ENCODE results near the gene HOXA3.

DNA sequence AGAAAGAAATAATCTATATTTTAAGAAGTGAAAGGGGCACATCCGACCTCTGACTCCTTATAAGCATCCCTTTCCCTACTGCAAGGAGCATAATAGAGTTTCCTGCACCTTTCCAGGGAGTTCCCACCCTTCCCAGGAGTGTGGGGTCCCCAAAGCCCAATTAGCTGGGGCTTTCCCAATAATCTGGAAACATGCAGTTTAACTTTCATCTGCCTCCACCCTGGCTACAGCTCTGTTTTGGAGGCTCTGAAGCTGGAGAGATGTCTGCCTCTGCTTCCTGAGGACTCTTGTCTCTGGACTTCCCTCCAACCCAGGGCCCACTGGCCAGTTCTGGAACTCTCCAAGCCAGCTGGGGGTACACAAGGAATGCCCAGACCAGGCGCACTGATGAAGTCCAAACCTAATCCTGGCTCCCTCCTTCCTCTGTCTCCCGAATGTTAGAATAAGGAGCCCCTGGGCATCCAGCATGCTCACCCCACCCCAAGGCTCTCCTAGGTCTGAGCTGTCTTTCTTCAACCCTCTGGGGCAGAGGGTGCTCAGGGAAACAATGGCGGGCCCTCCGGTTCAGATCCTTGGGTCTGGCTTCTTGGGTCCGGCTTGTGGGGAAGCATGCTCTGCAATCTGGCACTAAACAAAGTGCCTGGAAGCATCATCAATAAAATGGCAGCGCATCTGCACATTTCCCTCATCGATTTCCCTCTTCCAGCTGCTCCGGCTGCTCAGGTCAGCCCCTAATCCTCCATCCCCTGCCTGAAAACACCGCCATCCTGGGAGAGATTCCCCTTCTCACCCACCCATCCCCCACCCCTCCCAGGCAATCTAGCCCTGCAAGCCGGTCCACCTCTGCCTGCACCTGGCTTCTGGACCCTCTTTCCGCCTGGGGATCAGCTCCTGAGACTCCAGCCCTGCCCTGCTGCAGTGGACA, 35.2 kb downstream of the HOXA3 start:
- no peak for TF ChIP-seq IKZF2 (IDR thresholded peaks at IDR 0.05)
- TF ChIP-seq, protein P1, sequence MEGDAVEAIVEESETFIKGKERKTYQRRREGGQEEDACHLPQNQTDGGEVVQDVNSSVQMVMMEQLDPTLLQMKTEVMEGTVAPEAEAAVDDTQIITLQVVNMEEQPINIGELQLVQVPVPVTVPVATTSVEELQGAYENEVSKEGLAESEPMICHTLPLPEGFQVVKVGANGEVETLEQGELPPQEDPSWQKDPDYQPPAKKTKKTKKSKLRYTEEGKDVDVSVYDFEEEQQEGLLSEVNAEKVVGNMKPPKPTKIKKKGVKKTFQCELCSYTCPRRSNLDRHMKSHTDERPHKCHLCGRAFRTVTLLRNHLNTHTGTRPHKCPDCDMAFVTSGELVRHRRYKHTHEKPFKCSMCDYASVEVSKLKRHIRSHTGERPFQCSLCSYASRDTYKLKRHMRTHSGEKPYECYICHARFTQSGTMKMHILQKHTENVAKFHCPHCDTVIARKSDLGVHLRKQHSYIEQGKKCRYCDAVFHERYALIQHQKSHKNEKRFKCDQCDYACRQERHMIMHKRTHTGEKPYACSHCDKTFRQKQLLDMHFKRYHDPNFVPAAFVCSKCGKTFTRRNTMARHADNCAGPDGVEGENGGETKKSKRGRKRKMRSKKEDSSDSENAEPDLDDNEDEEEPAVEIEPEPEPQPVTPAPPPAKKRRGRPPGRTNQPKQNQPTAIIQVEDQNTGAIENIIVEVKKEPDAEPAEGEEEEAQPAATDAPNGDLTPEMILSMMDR (IDR thresholded peaks at IDR 0.05 in 2 of 3, conservative IDR thresholded peaks at IDR 0.05 in 1 of 3; ENCODE audit: control insufficient read depth in 2 of 3, extremely low read depth in 1 of 3, insufficient read depth in 1 of 3, low read depth in 3 of 3, low read length in 3 of 3), result no peak
- TF ChIP-seq PKNOX1 (IDR thresholded peaks at IDR 0.05), result no peak
- TF ChIP-seq FOXM1 (IDR thresholded peaks at IDR 0.05; ENCODE audit: low read depth, low read length), result no peak
- no peak for TF ChIP-seq POLR2A (IDR thresholded peaks at IDR 0.05; ENCODE audit: low read depth, low read length)
- no peak for TF ChIP-seq RAD21 (IDR thresholded peaks at IDR 0.05; ENCODE audit: insufficient read depth, low read depth, low read length)
- no peak for TF ChIP-seq CBFB (IDR thresholded peaks at IDR 0.05; ENCODE audit: low read depth)
- no peak for TF ChIP-seq FOS (IDR thresholded peaks at IDR 0.05; ENCODE audit: borderline replicate concordance, extremely low read depth, insufficient read length)

All from GM12878 (cell line).